Gastrocnemius medialis (tissue), 4 donors: ENCODE results near the gene KATNBL1. TPM values are rescaled to one million over a fixed set of nuclear protein-coding genes. Genes with fewer than 3 reads are reported as not detected.

Source experiments
- ATAC-seq, 2 donors: fragments of 150-250 bp; one replicate each; pipeline ENCODE4 v1.9.1; 2016
- DNase-seq, 2 donors: peaks; one replicate each; pipeline ENCODE4 v3.0.0-alpha.2; 2019
- H3K27ac ChIP-seq, 4 donors: fragments of 200-600 bp; sonication (generic); 1 replicate in 1 of 4; 2 replicates in 3 of 4; pipeline ENCODE4 v1.5.1; 2016 to 2018; ENCODE audit warnings: mild to moderate bottlenecking in 2 of 4, moderate library complexity in 1 of 4
- H3K27me3 ChIP-seq, 3 donors: fragments of 200-600 bp; sonication (generic) in 2 of 3; 1 replicate in 1 of 3; 2 replicates in 2 of 3; pipeline versions ENCODE4 v1.5.1 to v1.6.0; 2016 to 2019; ENCODE audit warnings: mild to moderate bottlenecking in 1 of 3, moderate library complexity in 1 of 3
- H3K36me3 ChIP-seq, 2 donors: fragments of 200-600 bp; sonication (generic) in 1 of 2; one replicate each; pipeline ENCODE4 v1.5.1; 2017 to 2018
- H3K4me1 ChIP-seq, 2 donors: fragments of 200-600 bp; sonication (generic) in 1 of 2; one replicate each; pipeline ENCODE4 v1.5.1; 2016 to 2017; ENCODE audit warnings: mild to moderate bottlenecking in 2 of 2
- H3K4me3 ChIP-seq, 4 donors: fragments of 200-600 bp; sonication (generic) in 3 of 4; 1 replicate in 1 of 4; 2 replicates in 3 of 4; pipeline ENCODE4 v1.5.1; 2016 to 2019; ENCODE audit warnings: mild to moderate bottlenecking in 2 of 4
- H3K9me3 ChIP-seq, 3 donors: fragments of 200-600 bp; sonication (generic) in 2 of 3; 1 replicate in 1 of 3; 2 replicates in 2 of 3; pipeline ENCODE4 v1.5.1; 2016 to 2019
- CTCF ChIP-seq, 5 experiments: fragments of 450-650 bp in 3 of 5; fragments of 200-600 bp in 2 of 5; sonication (generic) in 2 of 5; IDR thresholded peaks in 4 of 5; conservative IDR thresholded peaks in 1 of 5; 1 replicate in 4 of 5; 2 replicates in 1 of 5; pipeline ENCODE4 v1.5.1; 2016 to 2019; ENCODE audit warnings: antibody characterized with exemption in 5 of 5, mild to moderate bottlenecking in 3 of 5, moderate library complexity in 3 of 5
- POLR2A ChIP-seq, 2 donors: fragments of 450-650 bp; IDR thresholded peaks; one replicate each; pipeline ENCODE4 v1.6.1; 2017; ENCODE audit warnings: antibody characterized with exemption in 2 of 2, mild to moderate bottlenecking in 2 of 2, moderate library complexity in 2 of 2
- in situ Hi-C, 4 donors: fragments of 200-750 bp; cut with MboI; loops; one replicate each; pipeline versions ENCODE4 v1.15.0 to v1.8.0; 2017; ENCODE audit warnings: low sequenced_read_pairs in 4 of 4
- intact Hi-C: fragments of 100-400 bp; cut with DNase I; formaldehyde crosslinking; loops from one replicate; pipeline ENCODE4 v1.15.1; 2023; ENCODE audit warnings: low total_unique reads
- total RNA-seq, 4 donors: library from RNA; depleted of rRNA; stranded (reverse); fragments of >200 nt; gene quantifications; one replicate each; pipeline versions ENCODE4 v1.1.0 to v1.2.3, GENCODE V29; 2016

The KATNBL1 gene
- total RNA-seq, 4 donors from 2014 or later: 9.2 to 24.9 (median 12.3) TPM

GRCh38 chr15:34217587-34218225 is 7.8 kb upstream of the KATNBL1 start:
- in situ Hi-C loops (loop anchor here (5.0 to 25.0 kb wide), 3 partner anchors 153 to 770 kb away; partner anchors contain the start of gene ZNF770 (in 1 of the 4)), intact Hi-C loops (no loop called here)
- no peaks in the 10 kb centered on the region for H3K9me3 ChIP-seq
- H3K27me3 ChIP-seq: no peaks in the 10 kb centered on the region
- H3K27ac ChIP-seq: no peak overlapping the region
- ATAC-seq: no peak
- no peaks in the 10 kb centered on the region for H3K4me1 ChIP-seq
- no peak for DNase-seq
- no peak overlapping the region for H3K4me3 ChIP-seq
- no peak for TF ChIP-seq CTCF (IDR thresholded peaks at IDR 0.05 in 4 of 5, conservative IDR thresholded peaks at IDR 0.05 in 1 of 5)
- no peak for TF ChIP-seq POLR2A (IDR thresholded peaks at IDR 0.05)
- no peaks in the 10 kb centered on the region for H3K36me3 ChIP-seq

GRCh38 chr15:34216527-34217270 is 6.8 kb upstream of the KATNBL1 start:
- Histone ChIP-seq H3K27ac (no peak overlapping the region), H3K27me3 (no peaks in the 10 kb centered on the region), H3K9me3 (no peaks in the 10 kb centered on the region), H3K36me3 (no peaks in the 10 kb centered on the region), H3K4me3 (no peak overlapping the region), H3K4me1 (no peaks in the 10 kb centered on the region)
- TF ChIP-seq CTCF (IDR thresholded peaks at IDR 0.05 in 4 of 5, conservative IDR thresholded peaks at IDR 0.05 in 1 of 5): no peak
- no peak for TF ChIP-seq POLR2A (IDR thresholded peaks at IDR 0.05)
- no peak for ATAC-seq
- DNase-seq: no peak
- intact Hi-C loops (no loop called here), in situ Hi-C loops (loop anchor here (5.0 to 25.0 kb wide), 3 partner anchors 152 to 771 kb away; partner anchors contain the start of gene ZNF770 (in 1 of the 4))

- Histone ChIP-seq H3K4me3 (no peak overlapping the region), H3K27me3 (no peaks in the 10 kb centered on the region), H3K9me3 (no peaks in the 10 kb centered on the region), H3K27ac (no peak overlapping the region), H3K36me3 (no peaks in the 10 kb centered on the region), H3K4me1 (peaks cover under 1% of the 10 kb centered on the region in 2 donors)
- in situ Hi-C loops: loop anchor here in 3 of 4 donors (5.0 to 25.0 kb wide), 3 partner anchors 149 to 773 kb away; partner anchors contain the start of gene ZNF770 (in 1 of the 3)
- intact Hi-C loops: no loop called here
- no peak for ATAC-seq
- no peak for DNase-seq
- TF ChIP-seq POLR2A (IDR thresholded peaks at IDR 0.05) (no peak), CTCF (IDR thresholded peaks at IDR 0.05 in 4 of 5, conservative IDR thresholded peaks at IDR 0.05 in 1 of 5) (no peak)
Observed at GRCh38 chr15:34214135-34214534, 4.2 kb upstream of the KATNBL1 start.

- intact Hi-C loops: no loop called here
- H3K36me3 ChIP-seq: no peaks in the 10 kb centered on the region
- H3K27me3 ChIP-seq: no peaks in the 10 kb centered on the region
- TF ChIP-seq POLR2A (IDR thresholded peaks at IDR 0.05) (no peak), CTCF (IDR thresholded peaks at IDR 0.05 in 4 of 5, conservative IDR thresholded peaks at IDR 0.05 in 1 of 5) (no peak)
- no peak for DNase-seq
- H3K9me3 ChIP-seq: no peaks in the 10 kb centered on the region
- H3K4me3 ChIP-seq: no peak overlapping the region
- no peak overlapping the region for H3K27ac ChIP-seq
- peaks cover 5% of the 10 kb centered on the region in 2 donors for H3K4me1 ChIP-seq
- in situ Hi-C loops: loop anchor here in 3 of 4 donors (5.0 to 25.0 kb wide), 3 partner anchors 149 to 774 kb away; partner anchors contain the start of gene ZNF770 (in 1 of the 3)
- no peak for ATAC-seq
Observed at GRCh38 chr15:34213690-34214089, 3.8 kb upstream of the KATNBL1 start.
